GM19043 (cell line): Measurements from ENCODE around the gene ETDA.
"Not testable (repeated sequence)": the region's sequence is repeated elsewhere in the genome, so short reads cannot be mapped to it uniquely, and the experiment has no call there.

Experiments
- ATAC-seq: cut with Tn5 transposase; IDR thresholded peaks from one replicate; pipeline ENCODE4 v1.9.1; 2021; ENCODE audit warnings: low read depth; ENCODE audit not compliant: unreplicated experiment

The ETDA gene

GRCh38 chrX:135252011-135252518, at the start of gene ETDA:
Gene ETDA, plus strand, starts transcription at chrX:135252061. Its CDS starts 1,216 bp downstream, at chrX:135253277.
- ATAC-seq, result not testable (repeated sequence)

GRCh38 chrX:135206427-135206826, 45.4 kb upstream of the ETDA start:
- not testable (repeated sequence) for ATAC-seq

- ATAC-seq, result peak; percentile 86
Observed at GRCh38 chrX:135213200-135213844, 38.5 kb upstream of the ETDA start.

- ATAC-seq, result not testable (repeated sequence)
Observed at GRCh38 chrX:135245989-135246388, 5.9 kb upstream of the ETDA start.

GRCh38 chrX:135256087-135256684, 4.3 kb downstream of the ETDA start:
- ATAC-seq, result not testable (repeated sequence)

GRCh38 chrX:135256923-135257322, 5.1 kb downstream of the ETDA start:
- ATAC-seq, result no peak

GRCh38 chrX:135257469-135257868, 5.6 kb downstream of the ETDA start:
- ATAC-seq, result no peak

- ATAC-seq, result not testable (repeated sequence)
Observed at GRCh38 chrX:135260976-135261375, 9.1 kb downstream of the ETDA start.

- not testable (repeated sequence) for ATAC-seq
Observed at GRCh38 chrX:135263376-135263775, 11.5 kb downstream of the ETDA start.

- no peak for ATAC-seq
Observed at GRCh38 chrX:135264206-135264605, 12.3 kb downstream of the ETDA start.

- no peak for ATAC-seq
Observed at GRCh38 chrX:135273162-135273561, 21.3 kb downstream of the ETDA start.

- ATAC-seq, result no peak
Observed at GRCh38 chrX:135275973-135276372, 24.1 kb downstream of the ETDA start.

GRCh38 chrX:135287266-135287823, 35.5 kb downstream of the ETDA start:
- no peak for ATAC-seq

- peak; percentile 99 for ATAC-seq
Observed at GRCh38 chrX:135295238-135295943, 43.5 kb downstream of the ETDA start.

- peak; percentile 43 for ATAC-seq
Observed at GRCh38 chrX:135295944-135296305, 44.1 kb downstream of the ETDA start.

GRCh38 chrX:135302269-135302873, 50.5 kb downstream of the ETDA start:
- ATAC-seq, result no peak
